ENCODE results near the gene TPST1. TPM values are rescaled to one million over a fixed set of nuclear protein-coding genes. Genes with fewer than 3 reads are reported as not detected.

The TPST1 gene
- total RNA-seq, 1 donor from 2014 or later = 21.9 TPM

GRCh38 chr7:66269978-66270377 is 64.8 kb downstream of the TPST1 start:
- peaks cover 12% of the 10 kb centered on the region for H3K9me3 Mint-ChIP-seq
- DNase-seq (ENCODE audit: low read depth, low spot score) = no peak
- H3K27ac Mint-ChIP-seq (ENCODE audit: unreplicated experiment) = no peak overlapping the region
- peaks cover 28% of the 10 kb centered on the region for H3K36me3 Mint-ChIP-seq (ENCODE audit: low read depth)
- no peaks in the 10 kb centered on the region for H3K4me1 Mint-ChIP-seq
- no peaks in the 10 kb centered on the region for H3K27me3 Mint-ChIP-seq (ENCODE audit: low read depth)
- no peak overlapping the region for H3K4me3 Mint-ChIP-seq
- no peak for TF ChIP-seq CTCF (conservative IDR thresholded peaks at IDR 0.05)

- H3K9me3 Mint-ChIP-seq = peaks cover 2% of the 10 kb centered on the region
- H3K4me3 Mint-ChIP-seq = no peak overlapping the region
- DNase-seq (ENCODE audit: low read depth, low spot score) = no peak
- no peaks in the 10 kb centered on the region for H3K4me1 Mint-ChIP-seq
- no peak overlapping the region for H3K27ac Mint-ChIP-seq (ENCODE audit: unreplicated experiment)
- no peak for TF ChIP-seq CTCF (conservative IDR thresholded peaks at IDR 0.05)
- H3K27me3 Mint-ChIP-seq (ENCODE audit: low read depth) = no peaks in the 10 kb centered on the region
- peaks cover 14% of the 10 kb centered on the region for H3K36me3 Mint-ChIP-seq (ENCODE audit: low read depth)
These were observed 67.2 kb downstream of the TPST1 start for GRCh38 chr7:66272321-66272720.

- Mint-ChIP-seq H3K9me3 (peaks cover 2% of the 10 kb centered on the region), H3K4me3 (no peak overlapping the region), H3K36me3 (ENCODE audit: low read depth) (peaks cover 12% of the 10 kb centered on the region), H3K27ac (ENCODE audit: unreplicated experiment) (no peak overlapping the region), H3K4me1 (no peaks in the 10 kb centered on the region), H3K27me3 (ENCODE audit: low read depth) (no peaks in the 10 kb centered on the region)
- no peak for DNase-seq (ENCODE audit: low read depth, low spot score)
- TF ChIP-seq CTCF (conservative IDR thresholded peaks at IDR 0.05) = no peak
These were observed 71.2 kb downstream of the TPST1 start for GRCh38 chr7:66276363-66276762.

GRCh38 chr7:66277492-66277891 is 72.4 kb downstream of the TPST1 start:
- DNase-seq (ENCODE audit: low read depth, low spot score) = no peak
- H3K9me3 Mint-ChIP-seq = peaks cover 2% of the 10 kb centered on the region
- no peak for TF ChIP-seq CTCF (conservative IDR thresholded peaks at IDR 0.05)
- H3K36me3 Mint-ChIP-seq (ENCODE audit: low read depth) = peaks cover 8% of the 10 kb centered on the region
- no peak overlapping the region for H3K27ac Mint-ChIP-seq (ENCODE audit: unreplicated experiment)
- no peaks in the 10 kb centered on the region for H3K27me3 Mint-ChIP-seq (ENCODE audit: low read depth)
- no peak overlapping the region for H3K4me3 Mint-ChIP-seq
- H3K4me1 Mint-ChIP-seq = peaks cover 5% of the 10 kb centered on the region

GRCh38 chr7:66279912-66280311 is 74.8 kb downstream of the TPST1 start:
- H3K4me1 Mint-ChIP-seq = peaks cover 5% of the 10 kb centered on the region
- H3K4me3 Mint-ChIP-seq = no peak overlapping the region
- DNase-seq (ENCODE audit: low read depth, low spot score) = no peak
- no peak for TF ChIP-seq CTCF (conservative IDR thresholded peaks at IDR 0.05)
- no peak overlapping the region for H3K27ac Mint-ChIP-seq (ENCODE audit: unreplicated experiment)
- no peaks in the 10 kb centered on the region for H3K27me3 Mint-ChIP-seq (ENCODE audit: low read depth)
- H3K9me3 Mint-ChIP-seq = no peaks in the 10 kb centered on the region
- H3K36me3 Mint-ChIP-seq (ENCODE audit: low read depth) = peaks cover 3% of the 10 kb centered on the region

All from neural crest cell (in vitro differentiated cells).